ENCODE results near the gene MCF2L.

Gene MCF2L

DNA sequence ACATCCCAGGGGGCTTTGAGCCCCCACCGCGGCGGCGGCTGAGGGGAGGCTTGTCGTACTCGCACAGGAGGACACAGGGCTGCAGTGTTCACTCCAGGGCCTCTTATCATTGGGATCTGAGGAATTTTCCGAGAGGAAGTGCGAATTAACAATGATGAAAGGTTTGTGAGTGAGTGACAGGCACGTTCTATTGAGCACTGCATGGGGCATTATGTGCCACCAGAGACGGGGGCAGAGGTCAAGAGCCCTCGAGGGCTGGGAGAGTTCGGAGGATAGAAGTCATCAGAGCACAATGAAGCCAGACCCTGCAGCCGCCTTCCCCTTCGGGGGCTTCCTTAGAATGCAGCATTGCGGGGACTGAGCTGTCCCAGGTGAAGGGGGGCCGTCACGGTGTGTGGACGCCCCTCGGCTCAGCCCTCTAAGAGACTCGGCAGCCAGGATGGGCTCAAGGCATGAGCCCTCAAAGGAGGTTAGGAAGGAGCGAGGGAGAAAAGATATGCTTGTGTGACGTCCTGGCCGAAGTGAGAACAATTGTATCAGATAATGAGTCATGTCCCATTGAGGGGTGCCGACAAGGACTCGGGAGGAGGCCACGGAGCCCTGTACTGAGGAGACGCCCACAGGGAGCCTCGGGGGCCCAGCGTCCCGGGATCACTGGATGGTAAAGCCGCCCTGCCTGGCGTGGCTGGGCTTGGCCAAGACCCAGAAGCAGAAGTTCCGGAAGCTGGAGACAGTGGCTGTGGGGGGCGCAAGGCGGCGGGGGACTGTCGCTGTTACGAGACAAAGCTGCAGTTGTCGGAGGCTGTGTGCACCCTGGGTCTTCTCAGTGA lies 53.9 kb downstream of the MCF2L start:
- in situ Hi-C loops (cut with HindIII; ENCODE audit: low sequenced_read_pairs), result loop anchor here (5.0 kb wide), 1 partner anchor 41 kb away; no protein-coding TSS in a partner anchor

DNA sequence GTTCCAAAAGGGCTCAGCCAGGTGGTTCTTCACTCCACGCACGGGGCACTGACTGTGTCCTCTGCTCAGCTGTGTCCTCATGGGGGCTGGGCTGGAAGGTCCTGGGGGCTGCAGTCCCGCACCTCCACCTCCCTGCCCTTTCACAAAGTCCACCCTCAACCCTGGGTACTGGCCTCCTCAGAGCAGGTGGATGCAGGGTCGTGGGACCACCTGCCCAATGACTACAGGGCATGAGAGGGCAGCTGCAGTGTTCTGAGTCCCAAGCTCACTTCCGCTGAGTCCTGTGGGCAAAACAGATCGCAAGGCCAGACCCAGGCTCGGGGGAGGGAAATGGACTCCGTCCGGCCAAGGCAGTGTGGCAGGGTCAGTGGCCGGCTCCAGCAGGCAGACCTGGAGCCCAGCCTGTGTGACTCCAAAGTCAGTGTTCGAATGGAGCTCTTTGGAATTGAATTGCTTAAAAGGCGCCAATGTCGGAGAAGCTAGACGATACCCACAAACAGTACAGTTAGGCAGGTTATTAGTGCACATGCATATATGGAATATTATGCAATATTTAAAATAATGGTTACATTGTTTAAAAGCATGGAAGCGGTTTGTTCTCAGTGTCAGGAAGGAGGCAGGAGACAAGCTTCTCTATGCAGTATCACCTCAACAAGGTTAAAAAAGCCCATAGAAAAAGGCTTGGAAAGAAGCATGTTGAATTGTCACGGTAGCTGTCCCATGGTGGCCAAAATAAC lies 54.8 kb downstream of the MCF2L start:
- no peak for DNase-seq (ENCODE audit: low read depth)
- in situ Hi-C loops (cut with HindIII; ENCODE audit: low sequenced_read_pairs), result loop anchor here (5.0 kb wide), 1 partner anchor 42 kb away; no protein-coding TSS in a partner anchor
- no peak overlapping the region for H3K4me3 ChIP-seq (ENCODE audit: low read depth, low read length)
- TF ChIP-seq, protein P1, sequence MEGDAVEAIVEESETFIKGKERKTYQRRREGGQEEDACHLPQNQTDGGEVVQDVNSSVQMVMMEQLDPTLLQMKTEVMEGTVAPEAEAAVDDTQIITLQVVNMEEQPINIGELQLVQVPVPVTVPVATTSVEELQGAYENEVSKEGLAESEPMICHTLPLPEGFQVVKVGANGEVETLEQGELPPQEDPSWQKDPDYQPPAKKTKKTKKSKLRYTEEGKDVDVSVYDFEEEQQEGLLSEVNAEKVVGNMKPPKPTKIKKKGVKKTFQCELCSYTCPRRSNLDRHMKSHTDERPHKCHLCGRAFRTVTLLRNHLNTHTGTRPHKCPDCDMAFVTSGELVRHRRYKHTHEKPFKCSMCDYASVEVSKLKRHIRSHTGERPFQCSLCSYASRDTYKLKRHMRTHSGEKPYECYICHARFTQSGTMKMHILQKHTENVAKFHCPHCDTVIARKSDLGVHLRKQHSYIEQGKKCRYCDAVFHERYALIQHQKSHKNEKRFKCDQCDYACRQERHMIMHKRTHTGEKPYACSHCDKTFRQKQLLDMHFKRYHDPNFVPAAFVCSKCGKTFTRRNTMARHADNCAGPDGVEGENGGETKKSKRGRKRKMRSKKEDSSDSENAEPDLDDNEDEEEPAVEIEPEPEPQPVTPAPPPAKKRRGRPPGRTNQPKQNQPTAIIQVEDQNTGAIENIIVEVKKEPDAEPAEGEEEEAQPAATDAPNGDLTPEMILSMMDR (IDR thresholded peaks at IDR 0.05; ENCODE audit: low read depth, low read length, missing control alignments), result no peak

More for the DNA sequence above, 53.9 kb downstream of the MCF2L start:
- TF ChIP-seq, protein P1 (IDR thresholded peaks at IDR 0.05; ENCODE audit: low read depth, low read length, missing control alignments), result no peak
- DNase-seq (ENCODE audit: low read depth), result no peak
- H3K4me3 ChIP-seq (ENCODE audit: low read depth, low read length), result no peak overlapping the region

DNA sequence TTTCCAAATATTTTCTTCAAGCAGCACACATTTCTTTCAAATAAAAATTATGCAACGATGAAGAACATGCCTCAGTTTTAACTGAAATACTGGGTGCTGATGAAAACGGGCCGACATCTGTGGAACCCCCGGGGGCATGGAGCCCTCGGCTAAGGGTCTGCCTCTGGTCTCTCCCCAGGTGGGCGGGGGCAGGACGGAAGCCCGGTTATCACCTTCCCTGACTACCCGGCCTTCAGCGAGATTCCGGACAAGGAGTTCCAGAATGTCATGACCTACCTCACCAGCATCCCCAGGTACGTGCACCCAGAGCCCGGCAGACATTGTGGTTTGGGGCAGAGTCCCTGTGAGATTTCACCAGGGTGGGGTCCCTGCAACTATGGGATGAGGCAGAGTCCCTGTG lies 55.5 kb downstream of the MCF2L start:
- in situ Hi-C loops (cut with HindIII; ENCODE audit: low sequenced_read_pairs), result loop anchor here (5.0 kb wide), 1 partner anchor 42 kb away; no protein-coding TSS in a partner anchor
- no peak overlapping the region for H3K4me3 ChIP-seq (ENCODE audit: low read depth, low read length)
- TF ChIP-seq, protein P1 (IDR thresholded peaks at IDR 0.05; ENCODE audit: low read depth, low read length, missing control alignments), result no peak
- no peak for DNase-seq (ENCODE audit: low read depth)

DNA sequence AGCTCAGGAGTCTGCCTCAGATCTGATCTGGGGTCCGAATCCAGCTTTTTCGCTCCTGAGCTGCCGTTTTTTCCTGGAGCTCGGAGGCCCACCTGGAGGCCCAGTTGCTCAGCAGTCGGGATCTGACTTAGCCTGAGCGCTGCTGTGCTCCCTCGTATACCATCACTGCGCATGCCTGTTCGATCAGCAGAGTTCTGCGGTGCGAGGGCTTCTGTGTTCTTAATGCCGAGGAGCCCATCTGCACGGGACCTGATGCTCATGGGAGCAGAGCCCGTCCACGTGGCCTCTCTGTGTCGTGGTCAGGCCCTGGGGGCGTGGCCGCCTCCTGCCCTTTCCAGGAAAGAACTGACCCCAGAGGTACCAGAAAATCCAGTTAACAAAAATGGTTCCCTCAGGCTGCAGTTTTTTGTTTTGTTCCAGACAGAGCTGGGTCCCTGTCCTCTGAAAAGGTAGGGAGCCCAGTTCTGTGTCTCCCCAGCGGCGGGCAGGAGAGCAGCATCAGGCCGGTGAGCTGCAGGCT lies 57.4 kb downstream of the MCF2L start:
- in situ Hi-C loops (cut with HindIII; ENCODE audit: low sequenced_read_pairs), result no loop called here
- no peak overlapping the region for H3K4me3 ChIP-seq (ENCODE audit: low read depth, low read length)
- TF ChIP-seq, protein P1 (IDR thresholded peaks at IDR 0.05; ENCODE audit: low read depth, low read length, missing control alignments), result no peak
- no peak for DNase-seq (ENCODE audit: low read depth)

DNA sequence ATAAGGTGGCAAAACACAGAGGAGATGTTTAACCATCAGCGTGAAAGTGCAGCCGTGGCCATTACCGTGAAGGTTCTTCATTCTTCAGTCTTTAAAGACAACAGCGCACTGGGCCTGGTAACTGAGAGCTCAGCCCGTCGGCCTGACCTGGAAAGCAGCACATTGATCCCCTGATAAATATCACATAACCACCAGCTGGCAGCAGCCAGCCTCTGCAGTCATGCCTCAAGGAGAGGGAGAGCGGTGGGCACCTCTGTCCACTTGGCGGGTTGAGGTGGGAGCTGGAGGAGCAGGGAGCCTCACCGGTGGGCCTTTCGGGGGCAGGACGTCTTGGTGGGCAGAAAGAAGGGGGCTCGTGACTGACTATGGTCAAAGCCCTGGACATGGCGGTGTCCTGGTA lies 58.1 kb downstream of the MCF2L start:
- DNase-seq (ENCODE audit: low read depth), result no peak
- H3K4me3 ChIP-seq (ENCODE audit: low read depth, low read length), result no peak overlapping the region
- in situ Hi-C loops (cut with HindIII; ENCODE audit: low sequenced_read_pairs), result no loop called here
- TF ChIP-seq, protein P1 (IDR thresholded peaks at IDR 0.05; ENCODE audit: low read depth, low read length, missing control alignments), result no peak

DNA sequence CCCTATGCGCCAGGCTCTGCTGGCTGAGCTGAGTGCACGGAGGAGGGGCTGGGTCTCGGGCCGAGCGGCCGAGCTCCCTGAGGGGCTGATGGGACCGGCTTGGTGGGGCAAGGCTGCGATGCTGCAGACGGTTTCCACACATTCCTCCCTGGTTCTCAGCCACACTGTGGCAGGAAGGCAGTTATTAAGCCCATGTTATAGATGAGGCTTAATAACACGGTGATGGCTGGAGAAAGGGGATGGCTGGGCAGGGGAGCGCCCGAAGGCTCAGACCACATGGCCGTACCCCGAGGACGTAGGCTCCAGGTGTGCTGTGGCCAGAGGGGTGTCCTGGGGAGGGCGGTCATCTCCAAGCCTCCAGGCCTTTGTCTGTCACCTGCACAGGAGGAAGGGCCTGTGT lies 58.6 kb downstream of the MCF2L start:
- no peak for DNase-seq (ENCODE audit: low read depth)
- H3K4me3 ChIP-seq (ENCODE audit: low read depth, low read length), result no peak overlapping the region
- TF ChIP-seq, protein P1 (IDR thresholded peaks at IDR 0.05; ENCODE audit: low read depth, low read length, missing control alignments), result no peak
- in situ Hi-C loops (cut with HindIII; ENCODE audit: low sequenced_read_pairs), result no loop called here

Data from astrocyte of the cerebellum (primary cell).